Measurements from ENCODE around the gene F12. TPM values are rescaled to one million over a fixed set of nuclear protein-coding genes. Genes with fewer than 3 reads are reported as not detected.
A peak's percentile ranks its signal among the peaks of the same experiment; 100 is the strongest.

The F12 gene
- total RNA-seq, 2 experiments from 2014 or later: 3.8 TPM; not detected in 1

DNA sequence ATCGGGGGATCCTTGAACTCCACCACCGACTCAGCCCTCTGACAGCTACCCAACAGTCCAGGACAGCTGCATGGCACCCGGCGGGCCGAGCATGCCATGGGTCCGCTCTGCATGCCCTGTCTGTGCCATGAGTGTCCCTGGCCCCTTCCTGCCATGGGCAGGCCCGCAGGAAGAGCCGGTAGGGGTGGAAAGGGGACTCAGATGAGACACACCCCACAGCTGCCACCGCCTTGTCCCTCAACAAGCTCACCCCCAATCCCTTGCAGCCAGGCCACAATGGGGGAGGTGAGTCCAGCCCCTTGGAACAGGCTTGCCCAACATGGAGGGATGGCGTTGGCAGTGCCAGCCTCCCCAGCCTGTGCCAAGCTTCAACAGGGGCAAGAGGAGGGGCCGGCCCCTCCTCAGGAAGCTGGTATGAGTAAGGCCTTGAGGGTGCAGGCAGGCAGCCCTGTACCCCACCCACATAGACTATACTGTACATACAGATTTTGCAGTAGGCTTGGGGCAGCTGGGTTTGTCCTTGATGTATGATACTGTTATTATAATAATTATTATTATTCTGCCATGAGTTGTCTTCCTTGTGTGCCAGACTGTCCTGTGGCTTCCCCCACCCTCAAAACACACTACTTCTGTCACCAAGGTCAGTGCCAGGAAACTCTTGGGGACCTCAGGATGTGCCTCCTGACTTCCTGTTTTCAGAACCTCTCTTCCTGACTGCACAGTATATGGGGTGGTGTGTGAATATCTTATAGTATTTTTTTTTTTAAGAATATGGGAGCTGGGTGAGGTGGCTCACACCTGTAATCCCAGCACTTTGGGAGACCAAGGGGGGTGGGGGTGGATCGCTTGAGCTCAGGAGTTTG lies 37.1 kb downstream of the F12 start:
- intact Hi-C loops (cut with micrococcal nuclease; ENCODE audit: unreplicated experiment): no loop called here
- H3K27ac ChIP-seq (ENCODE audit: low read depth, low read length, poor library complexity, severe bottlenecking): peak overlapping the region; percentile 32
- H3K9me3 ChIP-seq (ENCODE audit: low read length): no peaks in the 10 kb centered on the region
- H2AFZ ChIP-seq (ENCODE audit: low read length): no peak overlapping the region
- no peak for DNase-seq (ENCODE audit: low spot score)
- peaks cover 42% of the 10 kb centered on the region for H3K4me1 ChIP-seq (ENCODE audit: insufficient read depth, low read length, poor library complexity, severe bottlenecking)
- no peaks in the 10 kb centered on the region for H3K9me2 ChIP-seq (ENCODE audit: insufficient read depth, low read length)
- ChIA-PET CTCF (ENCODE audit: unreplicated experiment) (interaction anchor here (0.6 kb wide), 2 partner anchors 129 to 170 kb away, joined by 3 read pairs; no protein-coding TSS in a partner anchor), POLR2A (interaction anchor here (0.5 to 2.3 kb wide), 6 partner anchors 10 to 569 kb away, joined by 3 to 7 read pairs (median 4); partner anchors contain the start of gene LMAN2)
- H3K4me2 ChIP-seq (ENCODE audit: low read length): peak overlapping the region; percentile 59
- no TSS peak for BruUV-seq (replicated peaks)
- peaks cover 32% of the 10 kb centered on the region for H3K36me3 ChIP-seq (ENCODE audit: insufficient read depth, low read length)
- H4K20me1 ChIP-seq (ENCODE audit: insufficient read depth, low read length): no peaks in the 10 kb centered on the region
- TF ChIP-seq CTCF (conservative IDR thresholded peaks at IDR 0.05; ENCODE audit: low read length) (no peak), EZH2phosphoT487 (IDR thresholded peaks at IDR 0.05; ENCODE audit: borderline replicate concordance, low read depth, low read length) (no peak)
- no peaks in the 10 kb centered on the region for H3K79me2 ChIP-seq (ENCODE audit: insufficient read depth, low read depth, low read length)
- H3K4me3 ChIP-seq (ENCODE audit: low read depth, low read length, poor library complexity, severe bottlenecking): no peak overlapping the region

DNA sequence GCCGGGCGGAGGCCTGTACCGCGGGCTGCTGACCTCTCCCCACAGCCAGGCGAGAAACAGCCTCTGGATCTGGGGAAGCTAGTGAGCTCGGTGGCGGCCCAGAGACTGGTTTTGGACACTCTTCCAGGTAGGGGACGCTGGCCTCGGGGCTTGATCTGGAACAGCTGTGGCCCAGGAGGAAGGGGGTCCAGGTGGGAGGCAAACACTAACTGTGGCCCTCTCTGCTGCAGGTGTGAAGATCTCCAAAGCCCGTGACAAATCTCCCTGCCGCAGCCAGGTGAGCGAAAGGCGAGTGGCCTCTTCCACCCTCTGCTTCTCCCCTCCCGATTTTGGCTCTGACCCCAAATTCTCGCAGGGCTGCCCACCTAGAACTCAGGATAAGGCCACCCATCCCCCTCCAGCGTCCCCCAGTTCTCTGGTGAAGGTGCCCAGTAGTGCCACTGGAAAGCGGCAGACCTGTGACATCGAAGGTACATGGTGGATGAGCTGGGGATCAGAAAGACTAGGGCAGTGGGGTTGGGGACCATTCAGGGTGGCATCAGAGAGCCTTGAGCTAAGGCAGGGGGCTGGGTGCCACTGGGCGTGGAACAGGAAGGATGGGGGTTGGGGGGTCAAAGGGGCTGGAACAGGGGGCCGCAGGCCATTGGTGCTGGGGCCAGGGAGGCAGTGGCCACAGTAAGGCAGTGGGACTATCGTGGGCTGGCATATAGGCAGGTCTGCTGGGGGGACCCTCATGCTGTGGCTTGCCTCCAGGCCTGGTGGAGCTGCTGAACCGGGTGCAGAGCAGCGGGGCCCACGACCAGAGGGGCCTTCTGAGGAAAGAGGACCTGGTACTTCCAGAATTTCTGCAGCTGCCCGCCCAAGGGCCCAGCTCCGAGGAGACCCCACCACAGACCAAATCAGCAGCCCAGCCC lies 38.0 kb downstream of the F12 start:
- peaks cover 36% of the 10 kb centered on the region for H3K36me3 ChIP-seq (ENCODE audit: insufficient read depth, low read length)
- H3K27ac ChIP-seq (ENCODE audit: low read depth, low read length, poor library complexity, severe bottlenecking): no peak overlapping the region
- no peaks in the 10 kb centered on the region for H3K79me2 ChIP-seq (ENCODE audit: insufficient read depth, low read depth, low read length)
- intact Hi-C loops (cut with micrococcal nuclease; ENCODE audit: unreplicated experiment): no loop called here
- CTCF ChIA-PET (ENCODE audit: unreplicated experiment): interaction anchor here (0.6 to 1.7 kb wide), 9 partner anchors 9 to 130 kb away, joined by 3 to 10 read pairs (median 5); partner anchors contain the start of gene SLC34A1
- no TSS peak for BruUV-seq (replicated peaks)
- H3K9me2 ChIP-seq (ENCODE audit: insufficient read depth, low read length): no peaks in the 10 kb centered on the region
- TF ChIP-seq CTCF (conservative IDR thresholded peaks at IDR 0.05; ENCODE audit: low read length): no peak
- no peak for TF ChIP-seq EZH2phosphoT487 (IDR thresholded peaks at IDR 0.05; ENCODE audit: borderline replicate concordance, low read depth, low read length)
- H3K9me3 ChIP-seq (ENCODE audit: low read length): no peaks in the 10 kb centered on the region
- peak overlapping the region; percentile 58 for H3K4me3 ChIP-seq (ENCODE audit: low read depth, low read length, poor library complexity, severe bottlenecking)
- DNase-seq (ENCODE audit: low spot score): no peak
- peaks cover 42% of the 10 kb centered on the region for H3K4me1 ChIP-seq (ENCODE audit: insufficient read depth, low read length, poor library complexity, severe bottlenecking)
- H2AFZ ChIP-seq (ENCODE audit: low read length): no peak overlapping the region
- H4K20me1 ChIP-seq (ENCODE audit: insufficient read depth, low read length): no peaks in the 10 kb centered on the region
- peak overlapping the region; percentile 59 for H3K4me2 ChIP-seq (ENCODE audit: low read length)
- POLR2A ChIA-PET: interaction anchor here (0.6 to 2.3 kb wide), 8 partner anchors 10 to 20 kb away, joined by 3 to 7 read pairs (median 4); partner anchors contain the start of gene LMAN2
